ENCODE data around the gene HDAC9.
A peak's percentile ranks its signal among the peaks of the same experiment; 100 is the strongest.

Gene HDAC9

DNA sequence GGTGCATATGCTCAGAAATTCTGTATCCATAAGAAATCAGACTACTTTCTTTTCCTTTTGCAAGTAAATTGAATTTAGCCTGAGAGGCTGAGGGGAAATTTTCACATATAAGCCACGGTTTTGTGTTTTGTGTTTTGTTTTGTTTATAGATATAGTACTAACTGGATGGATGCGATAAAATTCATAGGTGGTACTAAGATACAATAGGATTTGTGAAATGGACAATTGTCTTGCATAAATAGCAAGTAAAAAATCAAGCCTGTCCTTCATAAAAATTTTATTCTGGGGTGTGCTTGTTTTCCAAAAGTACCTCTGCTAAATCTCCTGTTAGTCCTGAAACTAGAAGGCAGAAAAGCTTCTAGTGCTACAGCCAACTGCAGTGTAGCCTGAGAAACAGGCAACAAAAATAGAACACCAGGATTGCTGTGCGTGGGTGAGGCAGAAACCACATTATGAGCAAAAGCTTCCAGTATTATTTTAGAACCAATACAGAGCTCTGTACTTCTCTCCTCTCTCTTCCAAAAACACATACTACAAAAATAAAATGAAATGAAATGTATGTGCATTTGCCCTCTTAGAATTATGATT, 634 bp upstream of the HDAC9 start:
- DNase-seq (ENCODE audit: low spot score) = no peak

DNA sequence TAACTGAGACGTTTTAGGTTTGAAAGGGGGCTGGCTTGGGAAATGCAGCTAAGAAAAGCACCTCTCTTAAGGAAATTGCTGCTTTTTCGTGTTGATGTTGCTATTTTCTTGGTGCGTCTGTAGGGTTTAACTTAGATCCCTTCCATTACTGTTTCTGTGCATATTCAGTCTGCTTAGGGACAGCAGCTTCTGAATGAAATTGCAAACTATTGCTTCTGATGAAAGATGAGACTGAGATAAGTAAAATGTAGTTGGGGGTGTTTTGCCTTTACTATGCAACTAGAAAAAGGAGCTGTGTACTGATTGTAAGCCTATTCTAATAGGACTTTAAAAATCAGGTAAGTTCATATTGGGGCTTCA, 772 bp downstream of the HDAC9 start:
- DNase-seq (ENCODE audit: low spot score) = no peak

DNA sequence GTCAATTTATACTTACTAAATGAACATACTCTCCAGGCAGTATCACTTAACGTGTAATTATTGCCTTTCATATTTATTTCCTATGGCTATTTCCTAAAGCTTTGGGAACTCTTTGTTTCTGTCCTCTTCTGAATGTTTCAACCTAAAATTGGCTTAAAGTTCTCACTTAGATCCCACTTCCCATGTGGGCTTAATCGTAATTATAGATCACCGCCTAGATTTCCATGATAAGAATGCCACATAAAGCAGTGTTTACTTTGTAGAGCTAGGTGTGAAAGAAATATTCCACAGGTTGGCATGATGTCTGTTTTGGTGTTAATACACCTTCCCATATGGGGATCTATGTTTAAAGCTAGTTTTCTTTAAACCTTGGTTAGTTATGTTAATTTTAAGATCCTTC, 1.5 kb downstream of the HDAC9 start:
- no peak for DNase-seq (ENCODE audit: low spot score)

DNA sequence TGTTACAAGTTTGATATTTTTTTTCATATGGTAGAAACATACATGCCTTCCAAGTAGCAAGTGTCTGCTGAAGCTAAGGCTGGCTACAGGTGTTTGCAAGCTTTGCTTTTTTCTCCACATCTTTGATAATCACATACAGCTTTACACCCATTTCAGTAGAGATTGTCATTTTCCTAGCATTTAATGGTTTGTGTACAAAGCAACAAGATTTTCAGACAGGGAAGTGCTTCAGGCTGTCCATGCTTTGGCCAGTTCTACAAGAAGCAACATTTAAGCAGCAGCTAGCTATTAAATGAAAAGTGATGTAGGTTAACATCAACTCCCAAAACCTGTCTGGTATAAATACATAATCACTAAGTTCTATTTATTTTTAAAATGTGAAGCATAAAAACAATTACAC, 2.3 kb downstream of the HDAC9 start:
- no peak for DNase-seq (ENCODE audit: low spot score)

DNA sequence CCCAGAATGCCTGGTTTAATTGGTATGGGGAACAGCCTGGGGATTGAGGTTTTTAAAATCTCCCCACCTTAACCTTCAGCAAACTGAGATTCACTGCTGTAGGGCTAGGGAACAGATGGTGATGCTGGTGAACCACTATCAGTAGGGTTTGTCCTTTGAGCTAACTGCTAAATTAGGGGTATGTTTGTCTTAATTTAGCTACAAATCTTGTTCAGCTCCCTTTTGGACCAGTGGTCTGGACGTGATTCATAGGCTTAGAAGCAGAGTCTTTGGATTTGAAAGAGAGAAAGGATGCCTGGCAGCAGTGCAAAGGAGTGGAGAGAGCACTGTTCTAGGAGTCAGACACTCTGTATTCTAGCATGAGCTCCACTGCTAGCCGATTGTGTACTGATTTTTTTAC, 2.8 kb downstream of the HDAC9 start:
- no peak for DNase-seq (ENCODE audit: low spot score)

DNA sequence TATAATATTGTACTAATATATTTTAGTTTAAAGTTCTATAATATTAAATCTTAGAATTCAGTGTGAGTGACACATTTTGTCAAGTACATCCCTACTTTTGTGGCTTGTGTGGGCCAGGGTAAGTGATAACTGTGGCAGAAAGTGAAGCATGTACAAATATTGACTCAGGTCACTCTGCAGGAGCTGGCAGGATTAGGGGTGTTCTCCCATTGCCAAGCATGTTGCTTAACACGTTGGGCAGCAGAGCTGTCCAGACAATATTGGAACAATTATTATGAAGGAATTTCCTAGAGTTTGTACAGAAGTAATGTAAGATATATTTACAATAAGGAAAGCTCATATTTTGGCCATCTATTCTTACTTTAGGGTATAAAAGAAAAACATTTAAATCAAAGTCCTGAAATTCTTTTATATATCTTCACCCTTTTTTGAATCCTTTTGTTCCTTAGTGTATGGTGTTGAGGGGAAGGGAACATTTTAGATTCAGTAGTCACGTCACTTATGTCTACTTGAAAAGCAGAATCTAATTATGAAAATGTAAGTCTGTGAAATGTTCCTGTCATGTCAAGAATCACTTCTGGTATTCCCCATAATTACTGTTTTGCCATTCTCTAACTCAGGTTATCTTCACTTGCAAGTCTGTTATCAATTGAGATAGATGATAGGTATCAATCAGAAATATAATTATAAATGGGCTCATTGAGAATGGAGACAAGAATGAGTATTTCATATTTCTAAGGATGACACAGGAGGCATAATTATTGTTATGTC, 4.0 kb downstream of the HDAC9 start:
- DNase-seq (ENCODE audit: low spot score) = no peak

DNA sequence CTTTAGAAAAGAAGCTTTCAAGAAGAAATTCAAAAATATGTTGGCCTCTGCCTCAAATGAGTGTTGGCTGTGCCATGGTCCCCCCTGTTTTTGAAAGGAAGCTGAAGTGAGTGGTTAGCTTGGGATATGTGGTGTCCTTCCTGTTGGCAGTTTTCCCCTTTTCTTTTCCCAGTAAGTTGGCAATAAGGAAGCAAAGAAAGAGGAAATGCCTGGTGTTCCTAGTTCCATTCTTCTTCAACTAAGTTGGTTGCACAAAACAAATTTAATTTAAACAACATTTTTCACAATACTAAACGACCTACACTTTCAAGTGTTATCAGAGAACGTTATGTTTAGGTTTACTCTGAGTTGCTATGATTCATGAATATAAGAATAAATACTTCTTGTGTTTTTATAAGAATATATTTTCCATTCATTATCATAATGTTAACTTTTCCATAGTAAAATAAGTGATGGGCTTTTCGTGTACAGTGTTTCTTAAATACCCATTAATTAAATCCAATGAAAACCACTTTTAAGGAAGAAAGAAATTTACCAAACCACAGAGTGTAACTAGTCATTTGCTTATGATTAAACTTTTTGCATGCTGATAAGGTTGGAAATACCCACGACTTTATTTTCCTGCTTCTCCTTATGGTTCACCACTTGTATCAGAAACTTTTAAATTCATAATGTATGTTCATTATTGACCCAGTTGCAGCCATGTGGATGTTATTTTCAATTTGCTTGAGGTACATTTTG, 7.7 kb downstream of the HDAC9 start:
- DNase-seq (ENCODE audit: low spot score) = no peak

DNA sequence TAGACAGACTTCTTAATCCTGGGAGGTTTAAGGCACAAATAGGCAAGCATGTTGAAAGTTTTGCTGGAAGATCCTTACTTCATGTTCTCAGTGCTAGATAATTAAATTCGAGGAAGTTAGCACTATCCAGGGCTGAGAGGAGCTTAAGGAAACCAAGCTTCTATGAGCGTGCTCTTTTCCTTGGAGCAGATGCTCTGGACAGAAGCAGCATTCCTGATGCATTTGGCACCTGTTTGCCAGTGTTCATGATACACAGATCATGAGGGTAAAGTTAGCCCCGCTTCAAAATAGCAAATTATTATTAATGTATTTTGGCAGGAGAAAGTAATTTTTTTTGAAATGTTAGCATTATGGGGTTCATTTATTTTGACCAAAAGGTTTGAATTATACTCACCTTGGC, 9.4 kb downstream of the HDAC9 start:
- DNase-seq (ENCODE audit: low spot score) = no peak

DNA sequence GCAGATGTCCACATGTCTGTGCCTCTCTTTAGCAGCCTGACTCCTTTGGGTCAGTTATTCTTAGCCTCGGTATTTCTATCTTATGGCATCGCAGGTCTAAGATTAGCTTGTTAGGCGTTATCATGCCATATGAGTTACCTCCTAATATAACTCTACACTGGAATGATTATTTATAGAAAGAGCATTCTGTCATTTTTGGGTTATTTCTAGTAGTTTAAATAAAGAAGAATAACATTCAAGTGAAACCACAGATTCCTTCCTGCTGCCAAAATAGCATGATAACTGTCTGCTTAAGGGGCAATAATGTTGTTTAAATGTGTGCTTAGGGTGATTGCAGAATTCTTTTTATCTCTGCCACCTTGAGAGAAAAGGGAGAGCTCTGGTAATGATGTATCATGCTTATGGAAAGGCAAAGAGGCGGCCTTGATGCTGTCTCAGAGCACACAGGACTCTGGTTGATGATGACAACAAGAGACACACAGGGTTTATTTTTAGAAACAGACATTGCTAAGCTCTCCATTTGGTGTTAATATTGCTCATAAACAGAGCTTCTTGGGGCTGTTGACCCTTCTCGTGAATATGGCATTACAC, 10.4 kb downstream of the HDAC9 start:
- DNase-seq (ENCODE audit: low spot score) = no peak

DNA sequence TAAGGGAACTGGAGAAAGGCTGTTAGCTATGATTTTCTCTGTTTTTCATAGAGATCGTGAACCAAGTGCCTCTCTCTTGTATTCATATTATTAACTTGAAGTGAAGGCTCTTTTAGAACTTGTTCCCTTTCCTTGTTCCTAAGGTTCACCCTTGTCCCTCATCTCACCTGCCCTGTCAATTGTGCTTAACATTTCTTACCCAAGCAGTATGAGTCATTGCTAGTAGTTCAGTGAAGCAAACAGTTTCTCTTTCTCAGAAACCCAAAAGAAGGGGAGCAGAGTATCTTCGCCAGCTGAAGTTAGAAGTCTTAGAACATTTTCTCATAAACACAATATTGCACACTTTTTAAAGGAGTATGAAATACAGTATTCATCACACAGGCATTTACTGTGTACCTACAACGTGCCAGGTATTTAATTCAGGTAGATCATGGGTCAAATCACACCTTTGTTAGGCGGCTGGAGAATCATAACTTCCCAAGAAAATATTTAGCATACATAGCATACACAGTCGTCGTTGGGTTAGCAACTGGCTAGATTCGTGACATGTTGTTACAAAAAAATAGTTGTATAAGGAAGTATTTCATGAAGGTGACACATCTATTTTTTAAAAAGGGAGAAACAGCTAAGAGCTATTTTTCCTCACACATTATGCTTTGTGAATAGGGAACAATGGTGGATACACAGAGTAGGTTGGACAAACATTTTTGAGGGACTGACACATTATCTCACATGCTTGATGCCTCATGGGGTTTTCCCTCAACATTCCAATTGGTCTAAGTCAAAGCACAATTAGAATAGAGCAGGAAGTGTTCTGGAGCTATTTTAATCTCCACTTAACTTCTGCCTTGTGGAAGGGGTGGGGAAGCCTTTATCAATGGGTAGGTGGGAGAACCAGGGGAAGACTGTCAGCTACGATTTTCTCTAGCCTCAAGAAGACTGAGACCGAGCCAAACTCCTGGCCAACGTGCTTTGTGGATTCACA, 13.2 kb downstream of the HDAC9 start:
- peak; percentile 53 for DNase-seq (ENCODE audit: low spot score)

DNA sequence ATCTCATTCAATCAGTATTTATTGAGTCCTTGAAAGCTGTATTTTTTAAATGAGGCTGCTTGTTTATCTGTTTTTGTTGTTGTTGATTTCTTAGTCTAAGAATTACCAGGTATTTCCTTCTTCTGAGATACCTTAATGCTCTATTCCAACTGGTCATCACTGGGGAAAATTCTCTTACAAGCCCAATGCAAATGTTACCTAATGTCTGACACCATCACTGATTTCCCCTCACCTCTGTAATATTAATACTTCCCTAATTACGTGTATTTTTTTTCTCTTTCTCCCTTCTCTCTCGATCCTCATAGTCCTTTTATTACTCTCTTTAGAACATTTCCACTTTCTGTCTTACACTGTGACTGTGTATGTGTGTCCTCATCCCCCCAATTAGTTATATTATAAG, 13.9 kb downstream of the HDAC9 start:
- DNase-seq (ENCODE audit: low spot score) = no peak

DNA sequence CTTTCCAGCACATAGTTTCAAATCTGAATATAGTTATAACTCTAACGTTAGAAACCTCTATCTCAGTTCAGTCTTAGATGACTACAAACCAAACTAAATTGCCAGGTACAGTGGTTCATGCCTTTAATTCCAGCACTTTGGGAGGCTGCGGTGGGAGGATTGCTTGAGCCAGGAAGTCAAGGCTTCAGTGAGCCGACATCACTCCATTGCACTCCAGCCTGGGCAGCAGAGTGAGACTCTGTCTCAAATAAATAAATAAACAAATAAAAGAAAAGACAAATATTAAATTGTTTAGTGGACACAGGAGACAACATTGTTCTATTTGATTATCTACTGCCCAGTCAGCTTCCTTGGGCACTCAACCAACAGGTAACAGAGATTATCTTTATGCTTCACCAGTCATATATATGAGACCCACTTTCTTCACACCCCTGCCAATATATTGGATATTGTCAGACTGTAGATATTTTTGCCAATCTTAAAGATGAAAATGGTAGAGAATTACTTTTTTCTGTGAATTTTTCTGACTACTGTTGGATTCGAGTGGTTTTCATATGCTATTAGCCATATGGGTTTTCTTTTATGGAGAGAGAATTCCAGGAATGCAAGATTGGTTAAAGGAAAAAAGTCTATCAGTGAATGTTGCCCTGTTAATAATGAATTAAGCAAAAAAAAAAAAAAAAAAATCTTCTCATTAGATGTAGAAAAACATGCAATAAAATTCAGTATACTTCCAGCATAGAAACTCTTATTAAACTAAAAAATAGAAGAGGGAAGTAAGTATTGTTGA, 16.0 kb downstream of the HDAC9 start:
- DNase-seq (ENCODE audit: low spot score) = no peak

DNA sequence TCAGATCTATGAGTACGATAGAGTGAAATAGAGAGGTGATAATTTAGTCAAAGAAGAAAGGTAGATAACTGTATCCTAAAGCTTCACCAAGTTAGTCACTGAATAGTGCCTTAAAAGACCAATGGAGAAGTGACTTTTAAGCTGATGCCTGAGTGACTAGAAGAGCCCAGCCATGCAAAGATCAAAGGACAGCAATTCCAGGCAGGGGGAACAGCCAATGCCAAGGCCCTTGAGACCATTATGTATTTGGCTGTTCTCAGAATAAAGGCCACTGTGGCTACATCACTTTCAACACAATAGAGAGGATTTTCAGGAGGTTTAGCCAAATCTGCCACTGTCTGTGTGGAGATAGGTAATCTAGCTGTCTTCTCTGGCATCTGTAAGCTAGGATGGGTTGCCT, 17.8 kb downstream of the HDAC9 start:
- DNase-seq (ENCODE audit: low spot score) = no peak

DNA sequence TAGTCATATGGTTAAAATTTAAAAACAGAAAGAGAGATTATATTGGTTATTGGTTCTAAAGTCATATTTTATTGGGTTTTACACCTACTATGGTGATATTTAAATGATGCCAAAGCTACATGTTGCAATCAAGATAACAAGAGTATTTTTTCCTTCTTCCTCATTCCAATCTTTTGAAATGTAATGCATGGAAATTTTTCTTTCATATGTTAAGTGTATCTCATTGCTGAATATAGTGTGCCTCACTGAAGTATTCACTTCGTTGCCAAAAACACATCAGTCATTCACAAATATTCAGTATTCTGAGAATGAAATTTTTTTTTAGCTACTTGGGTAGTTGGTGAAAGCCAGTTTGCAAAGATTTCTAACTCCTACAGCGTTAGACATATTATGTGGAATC, 19.5 kb downstream of the HDAC9 start:
- no peak for DNase-seq (ENCODE audit: low spot score)

DNA sequence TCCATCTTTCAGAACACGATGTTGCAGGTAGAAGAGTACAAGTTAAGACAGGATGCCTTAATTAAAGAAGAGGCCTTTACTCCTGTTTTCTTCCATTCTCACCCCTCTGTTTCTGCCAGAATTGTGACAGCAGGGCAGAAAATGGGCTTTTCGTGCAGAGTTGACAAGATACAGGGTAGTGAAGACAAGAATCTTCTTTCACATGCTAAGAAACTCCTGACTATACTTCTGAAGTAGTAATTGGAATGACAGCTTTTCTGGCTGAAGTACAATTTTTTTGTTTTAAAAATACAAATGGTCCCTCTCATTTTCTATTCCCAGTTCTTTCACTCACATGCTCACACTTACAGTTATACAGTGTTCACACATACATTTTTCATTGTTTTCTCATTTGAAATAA, 22.1 kb downstream of the HDAC9 start:
- no peak for DNase-seq (ENCODE audit: low spot score)

DNA sequence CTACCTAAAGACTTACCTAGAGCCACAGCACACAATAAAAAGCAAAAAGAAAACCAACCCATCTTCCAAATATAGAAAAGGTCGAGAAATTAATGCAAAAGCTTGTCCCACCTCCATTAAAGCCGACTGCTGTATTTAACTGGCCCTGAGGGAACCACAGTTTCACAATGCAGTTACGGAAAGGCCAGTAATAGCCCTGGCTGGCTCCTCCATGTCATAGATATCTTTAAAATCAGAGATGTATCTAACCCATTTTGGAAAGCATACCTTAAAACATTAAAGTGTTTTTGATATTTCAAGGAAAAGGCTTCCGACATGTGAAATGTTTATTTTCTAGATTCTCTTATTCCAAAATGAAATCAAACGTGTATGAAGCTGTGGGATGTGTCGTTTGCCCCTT, 23.0 kb downstream of the HDAC9 start:
- DNase-seq (ENCODE audit: low spot score) = no peak

DNA sequence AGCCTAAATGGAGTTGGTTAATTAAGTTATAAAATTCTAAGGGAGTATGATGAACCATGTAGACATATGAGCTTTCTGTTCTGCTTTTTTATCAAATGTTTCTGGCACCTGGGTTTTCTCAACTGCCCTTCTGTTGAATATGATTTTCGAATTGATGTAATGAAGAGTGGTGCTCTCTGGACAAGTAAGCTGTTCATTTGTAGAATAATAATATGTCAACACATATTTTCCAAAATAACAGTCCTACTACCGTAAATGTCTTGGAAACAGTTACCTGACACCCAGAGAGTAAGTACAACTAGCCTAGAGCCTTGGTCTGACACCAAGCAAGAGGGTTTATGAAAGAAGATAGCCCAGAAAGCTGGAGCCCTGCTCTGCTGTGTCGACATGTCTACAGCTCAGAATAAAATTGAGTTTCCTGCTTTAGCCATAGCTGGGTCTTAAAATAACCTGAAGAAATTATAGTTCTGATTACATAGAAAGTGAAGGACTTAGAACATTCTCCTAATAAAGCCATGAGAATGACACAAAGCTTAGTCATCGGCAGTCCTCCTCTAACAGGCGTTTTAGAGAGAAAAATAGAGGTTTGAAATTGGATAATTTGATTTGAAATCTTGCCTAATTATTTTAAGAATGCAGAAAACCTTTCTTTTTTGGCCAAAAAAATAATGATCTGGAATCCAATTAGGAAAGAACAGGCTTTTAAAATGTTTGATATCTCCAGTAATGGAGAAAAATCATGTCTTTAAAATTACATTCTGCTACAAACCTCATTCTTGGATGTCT, 25.1 kb downstream of the HDAC9 start:
- DNase-seq (ENCODE audit: low spot score) = no peak

DNA sequence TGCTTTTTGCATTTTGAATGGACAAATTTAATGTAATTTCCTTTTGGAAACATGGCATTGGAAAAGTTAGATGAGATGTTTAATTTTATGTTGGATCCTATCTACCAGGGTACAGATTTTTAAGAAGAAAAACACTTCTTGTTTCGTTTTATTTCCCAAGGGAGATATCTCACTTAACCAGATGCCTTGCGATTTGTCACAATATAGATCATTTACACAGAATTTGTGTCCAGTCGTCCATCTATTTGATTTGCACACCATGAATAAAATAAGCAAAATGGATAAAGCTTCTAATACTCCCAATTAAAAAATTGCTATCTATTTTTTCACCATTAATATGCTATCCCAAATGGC, 25.7 kb downstream of the HDAC9 start:
- no peak for DNase-seq (ENCODE audit: low spot score)

DNA sequence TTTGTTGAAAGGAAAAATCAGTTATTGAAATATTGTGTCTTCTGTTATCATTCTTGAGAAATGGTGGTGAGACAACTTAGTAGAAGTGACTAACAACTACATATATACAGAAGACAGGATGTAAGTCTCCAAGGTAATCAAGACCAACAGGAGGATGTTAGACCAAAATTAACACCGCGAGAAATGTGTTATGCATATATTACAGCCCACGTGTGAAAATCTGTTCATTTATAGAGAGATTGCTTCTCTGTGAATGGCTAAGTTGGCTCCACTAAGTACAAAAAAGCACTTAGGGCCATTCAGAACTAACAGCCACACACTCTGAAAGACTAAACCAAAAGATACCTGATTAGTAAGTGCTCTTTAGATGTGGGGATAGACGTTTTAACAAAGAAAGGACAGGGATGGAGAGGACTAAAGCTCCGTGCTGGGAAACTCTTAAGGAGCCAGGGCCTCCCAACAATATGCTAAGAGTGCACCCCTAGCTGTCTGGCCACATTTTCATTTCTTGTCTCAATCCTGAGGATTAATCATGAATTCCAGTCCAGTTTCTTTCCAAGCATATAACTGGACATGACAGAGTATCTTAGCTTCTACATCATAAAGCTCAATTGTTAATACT, 26.5 kb downstream of the HDAC9 start:
- DNase-seq (ENCODE audit: low spot score) = no peak

DNA sequence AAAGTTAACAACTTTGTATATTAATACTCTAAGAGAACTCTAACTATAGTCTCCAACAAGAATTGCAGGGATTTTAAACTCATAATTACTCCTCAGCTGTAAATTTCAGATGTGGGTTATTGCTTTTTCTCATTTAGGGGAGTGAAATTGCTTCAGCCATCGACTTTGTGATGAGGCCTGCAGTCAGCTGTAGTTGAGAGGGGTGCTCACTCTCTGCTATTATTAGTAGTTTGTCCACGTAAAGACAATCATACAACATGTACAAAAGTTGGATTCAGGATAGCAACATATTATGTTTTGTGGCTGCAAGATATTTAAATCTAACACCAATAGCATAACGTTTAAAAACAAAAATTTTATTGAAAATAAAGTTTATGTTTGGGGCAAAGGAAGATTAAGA, 28.7 kb downstream of the HDAC9 start:
- DNase-seq (ENCODE audit: low spot score) = no peak
